Mesothelial cell of epicardium (in vitro differentiated cells): ENCODE data around the gene NCOA1. TPM values are rescaled to one million over a fixed set of nuclear protein-coding genes. Genes with fewer than 3 reads are reported as not detected.

Experiments
- DNase-seq, 2 experiments: peaks; one replicate each; pipeline ENCODE4 v3.0.0; 2021; ENCODE audit warnings: low spot score in 2 of 2; ENCODE audit not compliant: unreplicated experiment in 2 of 2
- H3K27ac Mint-ChIP-seq: 2 replicates; pipeline ENCODE4 v1.8.0; 2021; ENCODE audit warnings: mixed read lengths
- H3K27me3 Mint-ChIP-seq: 2 replicates; pipeline ENCODE4 v1.8.0; 2021; ENCODE audit warnings: low read depth, mixed read lengths
- H3K36me3 Mint-ChIP-seq: 2 replicates; pipeline ENCODE4 v1.8.0; 2021; ENCODE audit warnings: mixed read lengths
- H3K4me1 Mint-ChIP-seq: 2 replicates; pipeline ENCODE4 v1.8.0; 2021; ENCODE audit warnings: mixed read lengths
- H3K4me3 Mint-ChIP-seq: 2 replicates; pipeline ENCODE4 v1.8.0; 2021; ENCODE audit warnings: mild to moderate bottlenecking, moderate library complexity, mixed read lengths
- H3K9me3 Mint-ChIP-seq: 2 replicates; pipeline ENCODE4 v1.8.0; 2021; ENCODE audit warnings: mixed read lengths
- total RNA-seq: library from RNA; stranded (reverse); gene quantifications from 3 replicates; pipeline ENCODE4 v1.2.1, GENCODE V29; 2021
- TF ChIP-seq, protein P1 (sequence below): fragments of 200-600 bp; sonication (generic); IDR thresholded peaks from one replicate; pipeline ENCODE4 v1.5.0; 2021; ENCODE audit warnings: antibody characterized with exemption; ENCODE audit not compliant: unreplicated experiment

The NCOA1 gene
- total RNA-seq, 1 donor from 2014 or later = 35.1 TPM

GRCh38 chr2:24558781-24559472 lies 67.9 kb downstream of the NCOA1 start:
- H3K27me3 Mint-ChIP-seq = no peaks in the 10 kb centered on the region
- H3K4me1 Mint-ChIP-seq = peaks cover 14% of the 10 kb centered on the region
- TF ChIP-seq, protein P1, sequence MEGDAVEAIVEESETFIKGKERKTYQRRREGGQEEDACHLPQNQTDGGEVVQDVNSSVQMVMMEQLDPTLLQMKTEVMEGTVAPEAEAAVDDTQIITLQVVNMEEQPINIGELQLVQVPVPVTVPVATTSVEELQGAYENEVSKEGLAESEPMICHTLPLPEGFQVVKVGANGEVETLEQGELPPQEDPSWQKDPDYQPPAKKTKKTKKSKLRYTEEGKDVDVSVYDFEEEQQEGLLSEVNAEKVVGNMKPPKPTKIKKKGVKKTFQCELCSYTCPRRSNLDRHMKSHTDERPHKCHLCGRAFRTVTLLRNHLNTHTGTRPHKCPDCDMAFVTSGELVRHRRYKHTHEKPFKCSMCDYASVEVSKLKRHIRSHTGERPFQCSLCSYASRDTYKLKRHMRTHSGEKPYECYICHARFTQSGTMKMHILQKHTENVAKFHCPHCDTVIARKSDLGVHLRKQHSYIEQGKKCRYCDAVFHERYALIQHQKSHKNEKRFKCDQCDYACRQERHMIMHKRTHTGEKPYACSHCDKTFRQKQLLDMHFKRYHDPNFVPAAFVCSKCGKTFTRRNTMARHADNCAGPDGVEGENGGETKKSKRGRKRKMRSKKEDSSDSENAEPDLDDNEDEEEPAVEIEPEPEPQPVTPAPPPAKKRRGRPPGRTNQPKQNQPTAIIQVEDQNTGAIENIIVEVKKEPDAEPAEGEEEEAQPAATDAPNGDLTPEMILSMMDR = no peak
- DNase-seq = no peak
- peaks cover 32% of the 10 kb centered on the region for H3K9me3 Mint-ChIP-seq
- no peak overlapping the region for H3K4me3 Mint-ChIP-seq
- H3K36me3 Mint-ChIP-seq = peaks cover 32% of the 10 kb centered on the region
- no peak overlapping the region for H3K27ac Mint-ChIP-seq

DNA sequence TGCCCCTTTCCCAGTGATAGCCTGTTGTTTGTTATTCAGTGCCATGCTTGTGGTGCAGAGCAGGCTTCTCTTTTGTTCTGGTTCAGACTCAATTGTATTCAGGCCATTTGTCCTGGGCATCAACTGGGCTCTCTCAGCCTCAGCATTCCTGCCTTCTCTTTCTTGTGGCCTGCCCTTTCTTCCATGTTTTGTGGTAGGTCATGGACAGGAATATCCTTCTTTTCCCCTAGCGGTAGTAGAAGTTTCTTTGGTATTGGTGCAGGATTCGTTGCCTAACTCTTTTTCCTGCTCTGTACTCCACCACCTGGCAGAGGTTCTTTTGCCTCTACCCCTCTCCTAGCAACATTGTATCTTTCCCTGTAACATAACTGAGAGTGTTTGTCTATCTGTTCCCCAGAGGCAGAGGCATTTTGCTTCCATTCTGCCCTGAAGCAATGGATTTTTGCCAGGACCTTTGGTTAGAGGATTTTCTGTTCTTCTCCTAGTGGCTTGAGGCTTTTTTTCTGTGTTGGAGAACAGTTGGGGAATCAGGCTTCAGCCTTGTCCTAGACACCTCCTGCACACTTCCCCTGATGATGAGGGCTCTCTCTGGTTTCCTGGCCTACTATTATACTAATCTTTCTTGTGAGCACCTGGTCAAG lies 68.5 kb downstream of the NCOA1 start:
- Mint-ChIP-seq H3K27me3 (no peaks in the 10 kb centered on the region), H3K9me3 (peaks cover 32% of the 10 kb centered on the region), H3K4me1 (peaks cover 14% of the 10 kb centered on the region), H3K36me3 (peaks cover 27% of the 10 kb centered on the region), H3K27ac (no peak overlapping the region), H3K4me3 (no peak overlapping the region)
- TF ChIP-seq, protein P1 = no peak
- DNase-seq = no peak

GRCh38 chr2:24565537-24565936 lies 74.5 kb downstream of the NCOA1 start:
- H3K27ac Mint-ChIP-seq = no peak overlapping the region
- H3K27me3 Mint-ChIP-seq = no peaks in the 10 kb centered on the region
- peaks cover 22% of the 10 kb centered on the region for H3K36me3 Mint-ChIP-seq
- TF ChIP-seq, protein P1 = no peak
- DNase-seq = no peak
- no peak overlapping the region for H3K4me3 Mint-ChIP-seq
- H3K9me3 Mint-ChIP-seq = no peaks in the 10 kb centered on the region
- H3K4me1 Mint-ChIP-seq = peaks cover 17% of the 10 kb centered on the region

- H3K27me3 Mint-ChIP-seq = no peaks in the 10 kb centered on the region
- peaks cover 22% of the 10 kb centered on the region for H3K36me3 Mint-ChIP-seq
- TF ChIP-seq, protein P1 = no peak
- H3K4me3 Mint-ChIP-seq = no peak overlapping the region
- H3K9me3 Mint-ChIP-seq = no peaks in the 10 kb centered on the region
- H3K27ac Mint-ChIP-seq = no peak overlapping the region
- no peak for DNase-seq
- peaks cover 17% of the 10 kb centered on the region for H3K4me1 Mint-ChIP-seq
Observed at GRCh38 chr2:24566209-24566608, 75.2 kb downstream of the NCOA1 start.

- Mint-ChIP-seq H3K36me3 (peaks cover 22% of the 10 kb centered on the region), H3K27ac (no peak overlapping the region), H3K4me3 (no peak overlapping the region), H3K9me3 (no peaks in the 10 kb centered on the region), H3K4me1 (peaks cover 17% of the 10 kb centered on the region), H3K27me3 (no peaks in the 10 kb centered on the region)
- DNase-seq = no peak
- TF ChIP-seq, protein P1 = no peak
Observed at GRCh38 chr2:24566630-24567029, 75.6 kb downstream of the NCOA1 start.
